Kidney capillary endothelial cell (primary cell): ENCODE measurements around the gene ATG7.
A peak's percentile ranks its signal among the peaks of the same experiment; 100 is the strongest.

ENCODE experiments used
- DNase-seq: peaks from one replicate; pipeline ENCODE4 v3.0.0-alpha.2; 2018; ENCODE audit warnings: low spot score

ATG7 gene

GRCh38 chr3:11555881-11556633 lies 283.9 kb downstream of the ATG7 start:
- no peak for DNase-seq

GRCh38 chr3:11556851-11557644 lies 284.9 kb downstream of the ATG7 start:
- DNase-seq: no peak

GRCh38 chr3:11558002-11558401 lies 285.8 kb downstream of the ATG7 start:
- peak; percentile 90 for DNase-seq

- DNase-seq: no peak
These were observed 286.3 kb downstream of the ATG7 start for GRCh38 chr3:11558411-11558903.

DNA sequence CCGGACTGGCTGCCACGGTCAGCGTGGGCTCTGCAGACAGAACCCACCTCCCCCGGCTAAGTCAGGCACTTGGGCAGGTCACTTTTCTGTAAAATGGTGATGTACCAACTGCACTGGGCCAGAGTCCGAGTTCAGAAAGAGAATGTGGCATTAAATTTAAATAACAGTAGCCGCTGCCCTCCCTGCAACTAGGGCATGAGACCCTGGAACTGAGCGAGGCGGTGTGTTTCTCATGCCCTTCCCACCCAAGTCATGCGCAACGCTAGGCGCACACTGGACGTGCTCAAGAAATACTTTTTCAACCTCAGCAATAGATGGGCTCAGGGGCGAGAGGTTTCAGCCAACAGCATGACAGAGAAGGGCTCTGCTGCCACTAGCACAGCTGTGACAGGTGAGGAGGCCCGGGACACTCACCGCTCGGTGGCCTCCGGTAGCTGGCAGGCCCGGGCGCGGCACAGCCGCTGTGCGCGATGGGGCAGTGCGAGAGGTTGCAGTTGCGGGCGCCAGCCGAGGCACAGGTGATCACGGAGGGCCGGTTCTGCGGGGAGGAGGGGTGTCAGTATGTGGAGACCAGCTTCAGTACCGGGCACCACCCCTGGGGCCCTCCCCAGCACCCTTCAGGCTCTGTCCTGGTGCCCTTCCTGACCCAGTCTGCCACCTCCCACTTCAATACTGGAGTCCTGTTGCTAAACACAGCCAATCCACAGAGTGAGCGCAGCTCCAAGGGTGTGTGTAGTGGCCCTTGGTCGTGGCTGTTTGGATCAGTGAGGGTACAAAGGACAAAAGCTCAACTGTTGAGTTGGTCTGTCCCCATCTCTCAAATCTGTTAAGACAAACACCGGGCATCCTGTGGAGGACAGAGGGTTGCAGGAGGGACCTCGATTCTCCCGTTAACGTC lies 287.0 kb downstream of the ATG7 start:
- no peak for DNase-seq

- no peak for DNase-seq
These were observed 287.8 kb downstream of the ATG7 start for GRCh38 chr3:11559816-11560633.

- no peak for DNase-seq
These were observed 288.5 kb downstream of the ATG7 start for GRCh38 chr3:11560746-11561145.

DNA sequence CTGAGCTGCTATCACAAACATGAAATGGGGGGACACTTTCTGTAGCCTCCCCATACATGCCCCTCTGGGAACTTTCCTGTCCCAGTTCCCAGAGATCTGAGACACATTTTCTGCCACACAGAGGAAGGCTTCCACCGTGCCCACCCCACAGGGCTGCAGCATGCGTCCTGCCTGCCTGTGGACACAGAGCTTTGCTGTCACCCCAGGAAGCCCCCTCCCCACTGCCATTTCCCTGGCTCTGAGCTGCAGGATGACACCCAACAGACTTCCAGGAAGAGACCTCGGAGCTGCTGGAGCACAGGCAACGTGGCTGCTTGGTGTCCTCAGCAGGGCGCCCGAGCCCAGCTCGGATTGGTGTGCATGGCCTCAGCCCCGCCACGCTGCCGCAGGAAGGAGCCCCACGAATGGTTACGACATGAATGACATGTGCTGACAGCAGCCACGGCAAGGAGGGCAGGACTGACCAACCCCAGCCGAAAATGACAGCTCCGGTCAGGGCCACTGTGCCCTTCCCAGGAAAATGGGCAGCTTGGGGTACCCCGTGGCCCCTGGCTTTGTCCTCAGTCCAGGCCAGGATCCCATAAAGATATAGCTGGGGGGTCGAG lies 290.2 kb downstream of the ATG7 start:
- no peak for DNase-seq

GRCh38 chr3:11563159-11563864 lies 291.1 kb downstream of the ATG7 start:
- DNase-seq: no peak

GRCh38 chr3:11563865-11564185 lies 291.6 kb downstream of the ATG7 start:
- DNase-seq: no peak

- DNase-seq: no peak
These were observed 292.4 kb downstream of the ATG7 start for GRCh38 chr3:11564577-11565001.

DNA sequence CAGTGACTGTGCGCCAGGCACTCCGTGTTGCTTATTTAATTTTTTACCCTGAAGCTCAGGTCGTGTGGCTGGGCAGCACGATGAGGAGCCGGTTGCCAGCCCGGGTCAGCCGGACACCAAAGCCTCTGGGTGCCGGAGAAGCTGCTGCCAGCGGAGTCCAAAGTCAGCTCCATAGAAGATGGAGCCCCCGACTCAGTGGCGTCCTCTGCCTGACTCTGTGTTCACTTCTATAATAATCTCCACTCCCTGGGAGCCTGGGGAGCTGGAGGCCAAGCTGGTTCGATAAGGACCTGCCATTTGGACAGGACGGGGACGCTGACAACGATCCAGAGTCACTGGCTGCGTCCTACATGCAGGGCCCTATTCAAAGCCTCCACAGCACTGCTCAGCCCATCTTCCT lies 292.9 kb downstream of the ATG7 start:
- DNase-seq: no peak

- DNase-seq: no peak
These were observed 293.3 kb downstream of the ATG7 start for GRCh38 chr3:11565492-11565891.

DNA sequence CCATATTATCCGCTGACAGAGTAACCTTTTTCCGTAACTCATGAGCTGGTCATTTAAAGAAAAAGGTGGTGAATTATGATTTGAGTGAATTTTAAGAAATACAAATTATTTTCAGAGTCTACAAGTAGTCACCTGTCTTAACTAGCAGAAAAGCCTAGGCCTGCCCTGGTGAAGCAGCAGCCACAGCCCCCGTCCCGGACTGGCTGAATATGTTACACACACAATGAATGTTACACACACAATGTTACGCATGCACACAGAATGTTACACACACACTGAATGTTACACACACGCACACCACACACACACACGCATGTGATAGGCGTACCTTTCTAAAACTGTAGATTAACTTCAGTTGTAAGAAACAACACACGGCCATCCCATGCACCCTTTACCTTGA lies 293.7 kb downstream of the ATG7 start:
- DNase-seq: no peak

- DNase-seq: no peak
These were observed 294.3 kb downstream of the ATG7 start for GRCh38 chr3:11566478-11566877.

DNA sequence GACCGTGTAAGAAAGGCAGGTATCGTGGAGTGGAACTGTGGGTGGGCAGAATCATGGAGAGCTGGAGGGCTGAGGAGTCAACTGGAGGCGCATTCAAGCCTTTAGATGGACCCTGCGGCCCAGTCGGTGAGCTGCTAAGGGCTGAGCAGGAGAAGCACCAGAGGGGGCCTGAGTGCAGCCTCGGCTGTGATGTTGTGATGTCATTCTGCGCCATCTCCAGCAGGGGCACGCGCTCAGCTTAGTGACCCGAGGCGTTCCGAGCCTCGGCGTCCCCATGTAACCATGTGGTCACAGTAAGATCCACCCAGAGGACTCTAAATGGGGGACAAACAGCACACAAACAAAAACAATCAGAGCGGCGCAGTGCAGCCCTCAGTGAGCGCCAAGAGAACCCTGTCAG lies 294.7 kb downstream of the ATG7 start:
- no peak for DNase-seq

- DNase-seq: peak; percentile 87
These were observed 295.6 kb downstream of the ATG7 start for GRCh38 chr3:11567516-11568467.

DNA sequence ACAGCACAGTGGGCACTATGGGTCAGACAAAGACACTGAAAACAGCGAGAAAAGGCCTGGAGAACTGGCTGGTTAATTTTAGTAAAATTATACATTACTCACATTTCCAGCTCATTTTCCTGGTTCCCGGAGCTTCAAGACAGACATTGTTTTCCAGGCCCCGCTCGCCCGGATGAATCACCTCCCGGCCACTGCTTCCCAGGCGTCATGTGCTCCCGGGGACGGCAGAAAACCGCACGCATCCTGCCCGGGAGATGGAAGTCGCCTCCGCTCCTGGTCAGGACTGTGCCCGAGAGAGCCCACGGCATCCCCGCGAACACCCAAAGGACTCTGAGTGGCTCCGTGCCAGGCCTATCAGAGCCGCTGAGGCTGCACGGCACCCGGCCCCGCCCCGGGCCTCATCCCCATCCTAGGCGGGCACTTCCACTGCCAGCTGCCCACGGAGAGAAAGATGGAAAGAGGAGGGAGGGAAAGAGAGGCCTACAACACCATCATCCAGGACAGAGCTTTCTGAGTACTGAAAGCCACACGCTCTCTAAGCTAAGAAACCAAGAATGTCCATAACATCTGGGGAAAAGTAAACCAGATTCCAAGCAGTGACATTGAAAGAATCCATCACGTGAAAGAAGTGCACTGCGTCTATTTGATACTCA lies 296.4 kb downstream of the ATG7 start:
- peak; percentile 92 for DNase-seq
